ENCODE results near the gene MMP21.

DNA sequence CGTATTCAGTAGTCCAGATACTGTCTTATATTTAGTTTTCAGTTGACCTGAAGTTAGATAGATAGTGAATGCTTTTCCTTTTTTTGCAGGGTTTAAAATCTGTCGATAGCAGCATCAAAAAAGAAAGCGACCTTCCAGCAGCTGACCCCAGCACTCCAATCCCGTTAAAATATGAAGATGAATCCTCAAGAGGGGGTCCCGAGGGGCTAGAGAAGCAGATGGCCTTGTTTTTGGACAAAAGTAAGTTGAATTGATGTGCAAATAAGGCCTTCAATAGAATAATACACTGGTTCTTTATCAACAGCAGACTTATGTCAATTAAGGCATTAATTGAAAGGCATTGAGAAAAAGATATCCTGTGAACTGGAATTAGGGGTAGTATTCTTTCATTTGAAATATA lies 37.4 kb downstream of the MMP21 start:
- TF ChIP-seq, protein P1, sequence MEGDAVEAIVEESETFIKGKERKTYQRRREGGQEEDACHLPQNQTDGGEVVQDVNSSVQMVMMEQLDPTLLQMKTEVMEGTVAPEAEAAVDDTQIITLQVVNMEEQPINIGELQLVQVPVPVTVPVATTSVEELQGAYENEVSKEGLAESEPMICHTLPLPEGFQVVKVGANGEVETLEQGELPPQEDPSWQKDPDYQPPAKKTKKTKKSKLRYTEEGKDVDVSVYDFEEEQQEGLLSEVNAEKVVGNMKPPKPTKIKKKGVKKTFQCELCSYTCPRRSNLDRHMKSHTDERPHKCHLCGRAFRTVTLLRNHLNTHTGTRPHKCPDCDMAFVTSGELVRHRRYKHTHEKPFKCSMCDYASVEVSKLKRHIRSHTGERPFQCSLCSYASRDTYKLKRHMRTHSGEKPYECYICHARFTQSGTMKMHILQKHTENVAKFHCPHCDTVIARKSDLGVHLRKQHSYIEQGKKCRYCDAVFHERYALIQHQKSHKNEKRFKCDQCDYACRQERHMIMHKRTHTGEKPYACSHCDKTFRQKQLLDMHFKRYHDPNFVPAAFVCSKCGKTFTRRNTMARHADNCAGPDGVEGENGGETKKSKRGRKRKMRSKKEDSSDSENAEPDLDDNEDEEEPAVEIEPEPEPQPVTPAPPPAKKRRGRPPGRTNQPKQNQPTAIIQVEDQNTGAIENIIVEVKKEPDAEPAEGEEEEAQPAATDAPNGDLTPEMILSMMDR (IDR thresholded peaks at IDR 0.05; ENCODE audit: poor library complexity): no peak
- no peak for TF ChIP-seq EZH2 (IDR thresholded peaks at IDR 0.05; ENCODE audit: borderline replicate concordance)

Data from hepatocyte (in vitro differentiated cells).